Measurements from ENCODE around the gene TMEM179.
"Not testable (repeated sequence)": the region's sequence is repeated elsewhere in the genome, so short reads cannot be mapped to it uniquely, and the experiment has no call there.

TMEM179 gene

GRCh38 chr14:104585966-104586697 is 18.4 kb downstream of the TMEM179 start:
- no peak for DNase-seq

- DNase-seq: no peak
These were observed 20.0 kb downstream of the TMEM179 start for GRCh38 chr14:104584557-104584956.

- DNase-seq: no peak
These were observed 20.9 kb downstream of the TMEM179 start for GRCh38 chr14:104583424-104584306.

DNA sequence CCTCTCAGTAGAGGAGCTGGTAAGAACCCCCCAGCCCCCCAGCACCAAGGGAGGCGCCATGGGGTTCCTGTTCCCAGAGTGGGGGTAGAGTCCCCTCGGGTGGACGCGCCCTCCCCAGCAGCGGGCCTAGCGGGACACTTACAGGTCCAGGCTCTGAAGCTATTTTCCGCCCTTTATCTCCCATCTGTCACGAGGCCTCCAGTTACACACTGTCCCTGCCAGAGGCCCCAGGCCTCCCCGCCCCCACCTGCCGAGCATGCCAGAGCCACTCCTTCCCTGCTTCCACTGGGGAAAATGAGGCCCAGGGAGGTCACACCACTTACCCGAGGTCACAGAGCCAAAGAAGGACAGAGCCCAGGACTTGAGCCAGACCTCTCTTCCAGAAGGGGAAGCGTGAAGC is 21.9 kb downstream of the TMEM179 start:
- no peak for DNase-seq

- no peak for DNase-seq
These were observed 22.6 kb downstream of the TMEM179 start for GRCh38 chr14:104582005-104582404.

DNA sequence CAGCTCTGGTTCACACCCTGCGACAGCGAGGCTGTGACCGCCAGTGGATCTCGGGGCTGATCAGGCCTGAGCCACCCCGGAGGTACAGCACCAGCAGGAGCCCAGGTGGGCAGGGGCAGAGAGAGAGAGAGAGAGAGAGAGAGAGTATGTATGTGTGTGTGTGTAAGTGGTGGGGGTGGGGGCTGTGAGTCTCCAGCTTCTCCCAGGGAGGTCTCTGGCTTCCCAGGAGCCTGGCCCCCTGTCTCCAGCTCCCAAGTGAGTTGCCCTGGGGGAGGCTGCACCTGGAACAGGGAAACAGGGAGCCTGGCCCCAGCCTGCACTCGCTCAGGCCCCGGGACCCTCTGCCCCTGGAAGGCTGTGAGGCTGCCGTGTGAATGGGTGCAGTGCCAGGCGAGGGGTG is 23.1 kb downstream of the TMEM179 start:
- DNase-seq: no peak

DNA sequence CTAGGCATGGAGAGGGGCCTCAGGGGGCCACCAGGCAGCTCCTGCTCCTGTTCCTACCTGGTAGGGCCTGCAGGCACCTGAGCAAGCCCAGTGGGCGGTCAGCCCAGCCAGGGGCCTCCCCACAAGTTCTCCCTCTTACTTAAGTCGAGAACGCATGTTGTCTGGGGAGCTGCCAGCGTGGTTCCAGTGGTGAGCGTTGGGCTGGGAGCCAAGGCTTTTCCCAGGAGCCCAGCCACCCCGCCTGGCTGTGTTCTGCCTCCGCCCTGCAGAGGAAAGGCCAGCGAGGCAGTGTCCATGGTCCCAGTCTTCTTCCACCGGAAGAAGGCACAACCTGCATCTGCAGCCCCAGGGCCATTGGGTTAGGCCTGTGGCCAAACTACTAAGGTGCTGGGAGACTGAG is 23.6 kb downstream of the TMEM179 start:
- DNase-seq: no peak

GRCh38 chr14:104579939-104580338 is 24.6 kb downstream of the TMEM179 start:
- not testable (repeated sequence) for DNase-seq

DNA sequence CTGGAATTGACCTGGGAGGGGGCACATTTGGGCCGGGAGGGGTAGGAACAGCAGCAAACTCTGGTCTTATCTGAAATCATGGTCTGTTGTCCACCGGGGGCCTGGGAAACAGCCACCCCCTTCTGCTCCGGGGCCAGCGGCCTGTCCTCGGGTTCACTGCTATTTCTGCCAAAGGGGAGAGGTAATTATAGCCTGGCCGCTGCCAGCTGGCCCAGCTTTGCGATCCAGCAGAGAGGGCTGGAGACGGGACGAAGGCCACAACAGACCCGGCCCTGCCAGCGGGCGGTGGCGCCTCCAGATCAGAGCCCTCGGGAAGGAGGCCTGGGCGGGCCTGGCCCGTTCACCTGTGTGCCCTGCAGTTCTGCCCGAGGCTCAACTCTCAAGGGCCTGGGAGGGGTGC is 25.1 kb downstream of the TMEM179 start, which contains the start of gene C14orf180:
TSS of gene C14orf180 (plus strand) at position 258 of the 400 bp plus-strand sequence. CDS start 6,667 bp downstream, outside the sequence.
- no peak for DNase-seq

GRCh38 chr14:104578321-104578720 is 26.3 kb downstream of the TMEM179 start:
- no peak for DNase-seq

GRCh38 chr14:104577847-104578301 is 26.7 kb downstream of the TMEM179 start:
- DNase-seq: no peak

DNA sequence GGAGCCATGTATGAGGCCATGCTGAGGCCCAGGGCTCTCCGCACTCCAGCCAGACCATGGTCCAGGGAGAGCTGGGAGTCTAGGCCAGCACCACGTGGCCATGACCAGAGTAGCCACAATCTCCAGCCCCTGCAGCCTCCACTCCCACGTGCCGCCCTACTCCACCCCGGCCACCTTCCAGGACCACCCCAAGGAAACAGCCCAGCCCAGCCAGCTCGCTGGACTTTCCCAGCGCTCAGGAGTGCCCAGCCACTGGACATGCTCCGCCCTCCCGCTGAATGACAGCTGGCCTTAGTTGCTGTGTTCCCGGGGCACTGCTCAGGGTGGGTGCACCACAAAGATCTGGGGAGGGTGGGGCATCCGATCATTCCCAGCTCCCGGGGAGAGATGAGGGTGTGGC is 27.1 kb downstream of the TMEM179 start:
- no peak for DNase-seq

DNA sequence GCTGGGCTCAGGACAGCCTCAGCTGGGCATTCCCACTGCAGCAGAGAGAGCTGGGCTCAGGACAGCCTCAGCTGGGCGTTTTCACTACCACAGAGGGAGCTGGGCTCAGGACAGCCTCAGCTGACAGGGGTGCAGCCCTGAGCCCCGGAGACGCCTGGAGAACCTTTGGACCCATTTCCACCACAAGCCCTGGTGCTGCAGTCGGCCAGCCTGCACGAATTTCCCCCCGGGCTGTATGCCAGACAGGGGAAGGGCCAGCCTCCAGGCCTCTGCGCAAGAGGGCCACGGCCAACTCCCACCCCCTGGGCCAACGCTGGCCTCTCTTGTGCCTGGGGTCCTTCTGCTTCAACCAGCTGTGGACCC is 27.6 kb downstream of the TMEM179 start:
- DNase-seq: no peak

DNA sequence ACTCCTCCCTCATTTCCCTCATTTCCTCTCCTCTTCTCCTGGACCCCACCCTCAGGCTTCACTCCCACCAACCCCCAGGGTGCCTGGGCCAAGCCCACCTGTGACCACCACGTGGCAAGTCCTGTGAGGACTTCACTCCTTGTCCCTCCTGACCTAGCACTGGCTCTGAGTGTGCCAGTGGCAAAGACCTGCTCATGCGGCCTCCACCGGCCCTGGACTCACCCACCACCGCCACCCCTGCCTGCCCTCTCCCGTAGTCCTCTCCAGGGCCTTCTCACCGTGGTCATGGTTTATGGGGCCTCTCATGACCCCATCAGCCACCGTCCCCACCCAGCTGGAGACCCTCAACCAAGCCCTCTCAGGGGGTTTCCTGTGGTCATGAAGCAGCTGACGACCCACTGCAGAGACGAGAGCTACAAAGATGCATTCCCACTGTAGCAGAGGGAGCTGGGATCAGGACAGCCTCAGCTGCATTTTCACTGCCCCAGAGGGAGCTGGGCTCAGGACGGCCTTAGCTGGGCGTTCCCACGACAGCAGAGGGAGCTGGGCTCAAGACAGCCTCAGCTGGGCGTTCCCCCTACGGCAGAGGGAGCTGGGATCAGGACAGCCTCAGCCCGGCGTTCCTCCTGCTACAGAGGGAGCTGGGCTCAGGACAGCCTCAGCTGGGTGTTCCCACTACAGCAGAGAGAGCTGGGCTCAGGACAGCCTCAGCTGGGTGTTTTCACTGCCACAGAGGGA is 28.2 kb downstream of the TMEM179 start:
- DNase-seq: no peak

DNA sequence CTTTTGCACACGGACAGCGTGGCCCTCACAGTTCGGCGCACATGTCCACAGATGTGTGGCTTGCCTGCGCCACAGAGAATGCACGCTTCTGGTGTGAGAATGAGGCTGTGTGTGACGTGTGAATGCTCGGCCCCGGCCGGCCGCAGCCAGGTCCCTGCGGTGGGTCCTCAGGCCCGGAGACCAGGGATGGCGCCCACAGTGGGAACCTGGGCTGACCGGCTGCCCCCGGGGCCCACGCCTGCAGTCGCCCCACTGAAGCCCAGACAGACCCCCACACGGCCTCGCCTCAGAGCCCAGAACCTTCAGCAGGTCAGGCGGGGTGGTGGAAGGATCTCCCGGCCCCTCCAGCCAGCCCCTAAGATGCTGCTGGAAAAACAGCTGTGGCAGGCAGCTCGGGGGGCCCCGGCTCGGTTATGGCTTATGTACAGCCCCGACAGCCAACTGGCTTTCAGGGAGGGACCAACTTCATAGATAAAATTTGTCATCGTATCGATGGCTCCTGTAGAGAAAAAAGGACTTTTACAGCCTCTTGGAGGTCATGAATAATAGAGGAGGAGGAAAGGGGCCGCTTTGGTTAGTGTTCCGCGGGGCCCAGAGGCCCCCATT is 29.5 kb downstream of the TMEM179 start:
- no peak for DNase-seq

DNA sequence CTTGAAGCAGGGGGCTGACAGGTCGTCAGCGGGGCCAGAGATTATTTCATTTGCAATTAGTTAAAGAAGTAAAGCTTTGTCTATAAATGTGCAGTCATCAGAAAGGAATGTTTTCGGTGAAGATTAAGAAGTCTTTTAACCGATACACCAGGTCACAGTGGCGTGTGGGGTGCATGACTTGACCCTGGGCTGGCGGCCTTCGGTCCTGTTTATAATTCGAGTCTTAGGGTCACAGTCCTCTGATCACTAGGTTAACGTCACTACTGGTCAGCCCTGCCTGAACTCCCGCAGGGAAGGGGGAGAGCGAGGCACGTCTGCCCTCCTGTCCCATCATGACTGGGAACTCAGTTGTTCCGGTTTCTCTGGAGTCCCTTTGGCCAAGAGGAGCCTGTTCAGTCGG is 30.0 kb downstream of the TMEM179 start:
- no peak for DNase-seq

DNA sequence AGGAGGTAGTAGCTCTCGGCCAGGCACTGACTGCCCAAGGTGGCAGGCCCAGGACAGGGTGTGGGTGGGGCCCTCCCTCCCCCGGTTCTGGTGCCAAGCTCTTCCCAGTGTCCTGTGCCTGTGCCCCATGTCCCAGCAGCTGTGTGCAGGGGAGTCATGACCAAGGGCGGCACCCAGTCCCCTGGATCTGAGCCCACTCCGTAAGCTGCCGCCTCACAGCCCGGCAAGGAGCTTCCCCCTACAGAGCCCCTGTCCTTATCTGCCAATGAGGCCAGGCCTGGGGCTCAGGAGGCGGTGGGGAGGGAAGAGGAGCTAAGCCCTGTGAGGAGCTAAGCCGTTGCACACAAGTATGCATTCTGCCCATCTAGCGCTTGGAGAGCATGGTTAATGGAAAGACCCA is 30.6 kb downstream of the TMEM179 start:
- no peak for DNase-seq

- DNase-seq: no peak
These were observed 31.9 kb downstream of the TMEM179 start for GRCh38 chr14:104572668-104573067.

GRCh38 chr14:104572024-104572626 is 32.4 kb downstream of the TMEM179 start:
- no peak for DNase-seq

DNA sequence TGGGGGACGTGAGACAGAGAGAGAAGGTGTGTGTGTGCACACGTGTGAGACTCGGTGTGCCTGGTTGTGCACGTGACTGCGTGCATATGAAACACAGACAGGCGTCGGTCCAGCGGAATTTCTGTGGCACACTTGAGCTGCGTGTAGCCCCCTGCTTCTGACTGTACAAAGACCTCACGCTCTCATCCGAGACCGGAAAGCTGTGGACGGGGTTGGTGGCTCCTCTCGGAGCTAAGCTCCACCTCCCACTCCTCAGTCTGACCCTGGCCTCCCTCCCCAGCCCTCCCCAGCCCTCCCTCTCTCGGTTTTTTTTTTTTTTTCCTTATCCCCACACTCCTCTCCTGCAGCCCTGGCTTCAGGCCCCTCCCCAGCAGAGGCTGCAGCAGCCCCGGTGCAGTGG is 33.3 kb downstream of the TMEM179 start:
- DNase-seq: no peak

- DNase-seq: no peak
These were observed 35.1 kb downstream of the TMEM179 start for GRCh38 chr14:104569435-104569834.

GRCh38 chr14:104568620-104569019 is 36.0 kb downstream of the TMEM179 start:
- DNase-seq: no peak

GRCh38 chr14:104567957-104568225 is 36.7 kb downstream of the TMEM179 start:
- no peak for DNase-seq

Data from activated effector memory CD4-positive, alpha-beta T cell treated with anti-CD3 and anti-CD28 coated beads, Interleukin-2, amount 50 U/mL, for 16 hours (primary cell).